Measurements from ENCODE around the gene ADAMTS17.
"Not testable (repeated sequence)": the region's sequence is repeated elsewhere in the genome, so short reads cannot be mapped to it uniquely, and the experiment has no call there.

Gene ADAMTS17

GRCh38 chr15:99931703-99932603 is 409.8 kb downstream of the ADAMTS17 start:
- H3K4me3 Mint-ChIP-seq, result no peak overlapping the region
- no peak overlapping the region for H3K27ac Mint-ChIP-seq
- peaks cover 3% of the 10 kb centered on the region for H3K27me3 Mint-ChIP-seq
- H3K9me3 Mint-ChIP-seq, result no peaks in the 10 kb centered on the region
- no peaks in the 10 kb centered on the region for H3K36me3 Mint-ChIP-seq (ENCODE audit: low read depth)
- no peak for DNase-seq
- H3K4me1 Mint-ChIP-seq (ENCODE audit: low read depth), result peaks cover 13% of the 10 kb centered on the region

GRCh38 chr15:99930696-99931095 is 411.1 kb downstream of the ADAMTS17 start:
- Mint-ChIP-seq H3K27ac (no peak overlapping the region), H3K4me1 (ENCODE audit: low read depth) (peaks cover 17% of the 10 kb centered on the region), H3K36me3 (ENCODE audit: low read depth) (no peaks in the 10 kb centered on the region), H3K4me3 (no peak overlapping the region), H3K27me3 (peaks cover 3% of the 10 kb centered on the region), H3K9me3 (no peaks in the 10 kb centered on the region)
- no peak for DNase-seq

GRCh38 chr15:99929266-99929665 is 412.5 kb downstream of the ADAMTS17 start:
- H3K27ac Mint-ChIP-seq, result no peak overlapping the region
- DNase-seq, result no peak
- peaks cover 18% of the 10 kb centered on the region for H3K4me1 Mint-ChIP-seq (ENCODE audit: low read depth)
- no peaks in the 10 kb centered on the region for H3K36me3 Mint-ChIP-seq (ENCODE audit: low read depth)
- H3K4me3 Mint-ChIP-seq, result no peak overlapping the region
- H3K27me3 Mint-ChIP-seq, result peaks cover under 1% of the 10 kb centered on the region
- H3K9me3 Mint-ChIP-seq, result no peaks in the 10 kb centered on the region

GRCh38 chr15:99928429-99928981 is 413.3 kb downstream of the ADAMTS17 start:
- Mint-ChIP-seq H3K36me3 (ENCODE audit: low read depth) (no peaks in the 10 kb centered on the region), H3K9me3 (no peaks in the 10 kb centered on the region), H3K4me1 (ENCODE audit: low read depth) (peaks cover 18% of the 10 kb centered on the region), H3K27me3 (peaks cover 8% of the 10 kb centered on the region), H3K4me3 (peak overlapping the region; percentile 78), H3K27ac (peak overlapping the region; percentile 82)
- peak; percentile 94 for DNase-seq

- H3K36me3 Mint-ChIP-seq (ENCODE audit: low read depth); H3K9me3 Mint-ChIP-seq; DNase-seq; H3K4me3 Mint-ChIP-seq; H3K27ac Mint-ChIP-seq: not testable (repeated sequence)
- peaks cover 14% of the 10 kb centered on the region for H3K27me3 Mint-ChIP-seq
- peaks cover 18% of the 10 kb centered on the region for H3K4me1 Mint-ChIP-seq (ENCODE audit: low read depth)
Measured at GRCh38 chr15:99926532-99926931, 415.2 kb downstream of the ADAMTS17 start.

- H3K27me3 Mint-ChIP-seq, result peaks cover 19% of the 10 kb centered on the region
- H3K4me3 Mint-ChIP-seq, result peak overlapping the region; percentile 77
- H3K36me3 Mint-ChIP-seq (ENCODE audit: low read depth), result no peaks in the 10 kb centered on the region
- H3K27ac Mint-ChIP-seq, result no peak overlapping the region
- no peaks in the 10 kb centered on the region for H3K9me3 Mint-ChIP-seq
- DNase-seq, result peak; percentile 80
- peaks cover 18% of the 10 kb centered on the region for H3K4me1 Mint-ChIP-seq (ENCODE audit: low read depth)
Measured at GRCh38 chr15:99925661-99926461, 415.9 kb downstream of the ADAMTS17 start.

GRCh38 chr15:99923711-99924110 is 418.1 kb downstream of the ADAMTS17 start:
- H3K27me3 Mint-ChIP-seq, result peaks cover 32% of the 10 kb centered on the region
- H3K4me1 Mint-ChIP-seq (ENCODE audit: low read depth), result peaks cover 8% of the 10 kb centered on the region
- no peak for DNase-seq
- H3K27ac Mint-ChIP-seq, result no peak overlapping the region
- H3K4me3 Mint-ChIP-seq, result no peak overlapping the region
- H3K36me3 Mint-ChIP-seq (ENCODE audit: low read depth), result no peaks in the 10 kb centered on the region
- no peaks in the 10 kb centered on the region for H3K9me3 Mint-ChIP-seq
